T-helper 1 cell treated with Interleukin-12 subunit alpha and Interleukin-12 subunit beta and Interleukin-4 antibody, amounts not matched to agents 30 μg/mL and 1 μg/mL, for 36 hours (primary cell): ENCODE data around the gene CSF3.

Source experiments
- H3K27ac Mint-ChIP-seq: one replicate; pipeline ENCODE4 v1.8.0; 2021; ENCODE audit warnings: mild to moderate bottlenecking, mixed read lengths
- H3K27me3 Mint-ChIP-seq: one replicate; pipeline ENCODE4 v1.8.0; 2021; ENCODE audit warnings: low read depth, mixed read lengths
- H3K36me3 Mint-ChIP-seq: one replicate; pipeline ENCODE4 v1.8.0; 2021; ENCODE audit warnings: low read depth, mixed read lengths
- H3K4me1 Mint-ChIP-seq: one replicate; pipeline ENCODE4 v1.8.0; 2021; ENCODE audit warnings: low read depth, mixed read lengths
- H3K4me3 Mint-ChIP-seq: one replicate; pipeline ENCODE4 v1.8.0; 2021; ENCODE audit warnings: mild to moderate bottlenecking, moderate library complexity, mixed read lengths
- H3K9me3 Mint-ChIP-seq: one replicate; pipeline ENCODE4 v1.8.0; 2021; ENCODE audit warnings: mixed read lengths

The CSF3 gene

GRCh38 chr17:40058186-40058784 lies 43.0 kb downstream of the CSF3 start:
- H3K9me3 Mint-ChIP-seq, result no peaks in the 10 kb centered on the region
- no peak overlapping the region for H3K4me3 Mint-ChIP-seq
- peaks cover 35% of the 10 kb centered on the region for H3K27me3 Mint-ChIP-seq
- no peak overlapping the region for H3K27ac Mint-ChIP-seq
- H3K36me3 Mint-ChIP-seq, result peaks cover 4% of the 10 kb centered on the region
- H3K4me1 Mint-ChIP-seq, result peaks cover 19% of the 10 kb centered on the region

GRCh38 chr17:40058865-40059264 lies 43.6 kb downstream of the CSF3 start:
- Mint-ChIP-seq H3K9me3 (no peaks in the 10 kb centered on the region), H3K27ac (no peak overlapping the region), H3K4me3 (no peak overlapping the region), H3K27me3 (peaks cover 41% of the 10 kb centered on the region), H3K36me3 (peaks cover 1% of the 10 kb centered on the region), H3K4me1 (peaks cover 20% of the 10 kb centered on the region)

- peaks cover 18% of the 10 kb centered on the region for H3K4me1 Mint-ChIP-seq
- H3K9me3 Mint-ChIP-seq, result no peaks in the 10 kb centered on the region
- H3K36me3 Mint-ChIP-seq, result no peaks in the 10 kb centered on the region
- peaks cover 52% of the 10 kb centered on the region for H3K27me3 Mint-ChIP-seq
- H3K4me3 Mint-ChIP-seq, result no peak overlapping the region
- H3K27ac Mint-ChIP-seq, result no peak overlapping the region
These were observed 44.7 kb downstream of the CSF3 start for GRCh38 chr17:40059729-40060475.

- peaks cover 58% of the 10 kb centered on the region for H3K27me3 Mint-ChIP-seq
- H3K27ac Mint-ChIP-seq, result no peak overlapping the region
- no peaks in the 10 kb centered on the region for H3K9me3 Mint-ChIP-seq
- H3K4me3 Mint-ChIP-seq, result peak overlapping the region; percentile 81
- H3K36me3 Mint-ChIP-seq, result no peaks in the 10 kb centered on the region
- H3K4me1 Mint-ChIP-seq, result peaks cover 18% of the 10 kb centered on the region
These were observed 45.8 kb downstream of the CSF3 start for GRCh38 chr17:40060887-40061608.

GRCh38 chr17:40061609-40062038 lies 46.4 kb downstream of the CSF3 start:
- Mint-ChIP-seq H3K4me1 (peaks cover 18% of the 10 kb centered on the region), H3K27ac (no peak overlapping the region), H3K36me3 (no peaks in the 10 kb centered on the region), H3K4me3 (peak overlapping the region; percentile 81), H3K27me3 (peaks cover 60% of the 10 kb centered on the region), H3K9me3 (no peaks in the 10 kb centered on the region)

GRCh38 chr17:40062329-40063186 lies 47.3 kb downstream of the CSF3 start, which contains the start of gene THRA:
THRA (plus strand) TSS chr17:40062965; CDS start chr17:40074489, 11,524 bp downstream.
- no peaks in the 10 kb centered on the region for H3K9me3 Mint-ChIP-seq

GRCh38 chr17:40063187-40063771 lies 48.0 kb downstream of the CSF3 start:
- no peak overlapping the region for H3K27ac Mint-ChIP-seq
- no peaks in the 10 kb centered on the region for H3K36me3 Mint-ChIP-seq
- peak overlapping the region; percentile 69 for H3K4me3 Mint-ChIP-seq
- H3K4me1 Mint-ChIP-seq, result peaks cover 18% of the 10 kb centered on the region
- H3K9me3 Mint-ChIP-seq, result no peaks in the 10 kb centered on the region
- peaks cover 56% of the 10 kb centered on the region for H3K27me3 Mint-ChIP-seq

More at GRCh38 chr17:40062329-40063186, 47.3 kb downstream of the CSF3 start, which contains the start of gene THRA:
- peak within 1 kb of the TSS; percentile 42 for H3K27ac Mint-ChIP-seq
- peaks cover 18% of the 10 kb centered on the region for H3K4me1 Mint-ChIP-seq
- peak within 1 kb of the TSS; percentile 81 for H3K4me3 Mint-ChIP-seq
- no peaks in the 10 kb centered on the region for H3K36me3 Mint-ChIP-seq
- peaks cover 60% of the 10 kb centered on the region for H3K27me3 Mint-ChIP-seq

- Mint-ChIP-seq H3K4me3 (peak overlapping the region; percentile 69), H3K9me3 (no peaks in the 10 kb centered on the region), H3K27me3 (peaks cover 52% of the 10 kb centered on the region), H3K36me3 (no peaks in the 10 kb centered on the region), H3K4me1 (peaks cover 24% of the 10 kb centered on the region), H3K27ac (no peak overlapping the region)
These were observed 48.8 kb downstream of the CSF3 start for GRCh38 chr17:40063901-40064531.

GRCh38 chr17:40064971-40065768 lies 49.9 kb downstream of the CSF3 start:
- H3K36me3 Mint-ChIP-seq, result no peaks in the 10 kb centered on the region
- no peak overlapping the region for H3K4me3 Mint-ChIP-seq
- H3K27me3 Mint-ChIP-seq, result peaks cover 45% of the 10 kb centered on the region
- H3K9me3 Mint-ChIP-seq, result no peaks in the 10 kb centered on the region
- no peak overlapping the region for H3K27ac Mint-ChIP-seq
- H3K4me1 Mint-ChIP-seq, result peaks cover 33% of the 10 kb centered on the region

- Mint-ChIP-seq H3K27me3 (peaks cover 41% of the 10 kb centered on the region), H3K4me1 (peaks cover 33% of the 10 kb centered on the region), H3K27ac (no peak overlapping the region), H3K9me3 (no peaks in the 10 kb centered on the region), H3K36me3 (no peaks in the 10 kb centered on the region), H3K4me3 (no peak overlapping the region)
These were observed 50.7 kb downstream of the CSF3 start for GRCh38 chr17:40065769-40066510.
